Coronary artery (tissue), 2 donors: ENCODE measurements around the gene ZNF827.

Source experiments
- DNase-seq: peaks from one replicate; pipeline ENCODE4 v3.0.0-alpha.2; 2017; ENCODE audit warnings: low spot score
- H3K27ac ChIP-seq, 2 donors: fragments of 200-600 bp; sonication (generic); one replicate each; pipeline ENCODE4 v1.5.1; 2016 to 2019
- H3K4me3 ChIP-seq: fragments of 200-600 bp; sonication (generic); 2 replicates; pipeline ENCODE4 v1.5.1; 2016; ENCODE audit warnings: mild to moderate bottlenecking, moderate library complexity
- CTCF ChIP-seq: fragments of 200-600 bp; sonication (generic); IDR thresholded peaks from one replicate; pipeline ENCODE4 v1.5.1; 2019; ENCODE audit warnings: antibody characterized with exemption

ZNF827 gene

GRCh38 chr4:145939441-145939750, 773 bp upstream of the ZNF827 start:
- TF ChIP-seq CTCF, result no peak
- Histone ChIP-seq H3K4me3 (no peak overlapping the region), H3K27ac (no peak overlapping the region)
- DNase-seq, result no peak

- DNase-seq, result no peak
- Histone ChIP-seq H3K4me3 (peak overlapping the region; percentile 87), H3K27ac (peak overlapping the region; percentile 94 to 99)
- TF ChIP-seq CTCF, result no peak
These were observed 532 bp downstream of the ZNF827 start for GRCh38 chr4:145937971-145938611.

GRCh38 chr4:145936997-145937901, 1.4 kb downstream of the ZNF827 start:
- Histone ChIP-seq H3K27ac (peak overlapping the region; percentile 94 to 99), H3K4me3 (peak overlapping the region; percentile 87)
- peak; percentile 81 for DNase-seq
- TF ChIP-seq CTCF, result no peak

GRCh38 chr4:145936142-145936996, 2.3 kb downstream of the ZNF827 start:
- DNase-seq, result peak; percentile 75
- TF ChIP-seq CTCF, result no peak
- H3K27ac ChIP-seq, result peak overlapping the region; percentile 94 to 99
- H3K4me3 ChIP-seq, result peak overlapping the region; percentile 87

- no peak for DNase-seq
- Histone ChIP-seq H3K27ac (peak overlapping the region; percentile 94 to 99), H3K4me3 (peak overlapping the region; percentile 87)
- no peak for TF ChIP-seq CTCF
These were observed 3.1 kb downstream of the ZNF827 start for GRCh38 chr4:145935253-145936141.

GRCh38 chr4:145934434-145935047, 4.1 kb downstream of the ZNF827 start:
- DNase-seq, result no peak
- Histone ChIP-seq H3K27ac (peak overlapping the region; percentile 66 to 94), H3K4me3 (no peak overlapping the region)
- TF ChIP-seq CTCF, result no peak
